ENCODE results near the gene UBE2Q1. TPM values are rescaled to one million over a fixed set of nuclear protein-coding genes. Genes with fewer than 3 reads are reported as not detected.

UBE2Q1 gene
- total and polyA plus RNA-seq, 10 donors = 25.8 to 119 (median 67.8) TPM

- peak overlapping the region; percentile 63 to 96 (median 90) for H3K27ac ChIP-seq
- peak in 1 of 11 experiments; percentile 24 for TF ChIP-seq CTCF (IDR thresholded peaks at IDR 0.05 in 8 of 11, conservative IDR thresholded peaks at IDR 0.05 in 3 of 11)
- peak; percentile 82 to 94 (median 92) for TF ChIP-seq POLR2AphosphoS5 (IDR thresholded peaks at IDR 0.05)
- no peak for TF ChIP-seq POLR2A (IDR thresholded peaks at IDR 0.05)
- no peaks in the 10 kb centered on the region for H3K27me3 ChIP-seq (replicated peaks in 1 of 7)
- H3K4me3 ChIP-seq = peak overlapping the region; percentile 38 to 98 (median 80)
- peak; percentile 100 for DNase-seq
- intact Hi-C loops (cut with DNase I; ENCODE audit: low total_unique reads) = loop anchor here (5.0 kb wide), 1 partner anchor 67 kb away; no protein-coding TSS in a partner anchor
- peaks cover 12 to 28% (median 21%) of the 10 kb centered on the region in 6 donors for H3K36me3 ChIP-seq
- peaks cover 15 to 53% (median 32%) of the 10 kb centered on the region in 6 donors for H3K4me1 ChIP-seq
- H3K9me3 ChIP-seq = no peaks in the 10 kb centered on the region
- 0% methylated on average over 34 to 57 of the region's 57 CpGs for WGBS, 5 donors
Measured at GRCh38 chr1:154558720-154559465, 431 bp upstream of the UBE2Q1 start.

- Histone ChIP-seq H3K27me3 (replicated peaks in 1 of 7) (no peaks in the 10 kb centered on the region), H3K4me1 (peaks cover 15 to 65% (median 32%) of the 10 kb centered on the region in 6 donors), H3K9me3 (no peaks in the 10 kb centered on the region), H3K36me3 (peaks cover 17 to 43% (median 36%) of the 10 kb centered on the region in 6 donors), H3K27ac (peak overlapping the region; percentile 49 to 96 (median 90)), H3K4me3 (peak overlapping the region; percentile 53 to 98 (median 88))
- TF ChIP-seq POLR2AphosphoS5 (IDR thresholded peaks at IDR 0.05) (no peak), POLR2A (IDR thresholded peaks at IDR 0.05) (no peak), CTCF (IDR thresholded peaks at IDR 0.05 in 8 of 11, conservative IDR thresholded peaks at IDR 0.05 in 3 of 11) (no peak)
- 9 to 28% (median 15%) methylated on average over 7 of the region's 7 CpGs for WGBS, 5 donors
- intact Hi-C loops (cut with DNase I; ENCODE audit: low total_unique reads) = loop anchor here (5.0 kb wide), 1 partner anchor 65 kb away; no protein-coding TSS in a partner anchor
- no peak for DNase-seq
Measured at GRCh38 chr1:154557248-154557938, 1.1 kb downstream of the UBE2Q1 start.

- Histone ChIP-seq H3K9me3 (no peaks in the 10 kb centered on the region), H3K36me3 (peaks cover 24 to 53% (median 45%) of the 10 kb centered on the region in 6 donors), H3K27me3 (replicated peaks in 1 of 7) (no peaks in the 10 kb centered on the region), H3K27ac (peak overlapping the region in 5 of 8 donors; percentile 5 to 96 (median 22)), H3K4me1 (peaks cover 15 to 68% (median 32%) of the 10 kb centered on the region in 6 donors), H3K4me3 (peak overlapping the region in 6 of 8 donors; percentile 9 to 98 (median 86))
- TF ChIP-seq POLR2AphosphoS5 (IDR thresholded peaks at IDR 0.05) (no peak), POLR2A (IDR thresholded peaks at IDR 0.05) (no peak), CTCF (IDR thresholded peaks at IDR 0.05 in 8 of 11, conservative IDR thresholded peaks at IDR 0.05 in 3 of 11) (no peak)
- 38 to 67% (median 49%) methylated on average over 3 to 4 of the region's 4 CpGs for WGBS, 5 donors
- intact Hi-C loops (cut with DNase I; ENCODE audit: low total_unique reads) = loop anchor here (5.0 kb wide), 1 partner anchor 64 kb away; no protein-coding TSS in a partner anchor
- DNase-seq = peak; percentile 66
Measured at GRCh38 chr1:154556422-154556821, 2.0 kb downstream of the UBE2Q1 start.
